GM19463 (cell line): ENCODE measurements around the gene LRRC74B.

Experiments
- ATAC-seq: cut with Tn5 transposase; IDR thresholded peaks from one replicate; pipeline ENCODE4 v1.9.1; 2021; ENCODE audit warnings: mild to moderate bottlenecking, moderate library complexity; ENCODE audit not compliant: unreplicated experiment

The LRRC74B gene

GRCh38 chr22:21013657-21014201 lies 32.0 kb upstream of the LRRC74B start:
- no peak for ATAC-seq

- peak; percentile 93 for ATAC-seq
Measured at GRCh38 chr22:21014202-21014725, 31.5 kb upstream of the LRRC74B start.

GRCh38 chr22:21014726-21015465 lies 30.9 kb upstream of the LRRC74B start, which contains the start of gene P2RX6:
TSS of gene P2RX6 (plus strand) at chr22:21015165. CDS start at chr22:21015175, 10 bp downstream.
- ATAC-seq, result no peak

GRCh38 chr22:21015466-21016006 lies 30.2 kb upstream of the LRRC74B start:
- no peak for ATAC-seq

GRCh38 chr22:21016644-21017420 lies 28.9 kb upstream of the LRRC74B start:
- ATAC-seq, result no peak

- ATAC-seq, result no peak
Measured at GRCh38 chr22:21018314-21018713, 27.4 kb upstream of the LRRC74B start.

- ATAC-seq, result no peak
Measured at GRCh38 chr22:21020802-21021429, 24.8 kb upstream of the LRRC74B start.

GRCh38 chr22:21022507-21022906 lies 23.2 kb upstream of the LRRC74B start:
- no peak for ATAC-seq

GRCh38 chr22:21022955-21023614 lies 22.7 kb upstream of the LRRC74B start:
- no peak for ATAC-seq

- no peak for ATAC-seq
Measured at GRCh38 chr22:21025266-21025665, 20.5 kb upstream of the LRRC74B start.

- ATAC-seq, result no peak
Measured at GRCh38 chr22:21025763-21026755, 19.7 kb upstream of the LRRC74B start.

- ATAC-seq, result no peak
Measured at GRCh38 chr22:21026783-21027692, 18.7 kb upstream of the LRRC74B start.

GRCh38 chr22:21028277-21029251 lies 17.2 kb upstream of the LRRC74B start:
- ATAC-seq, result no peak

- no peak for ATAC-seq
Measured at GRCh38 chr22:21029486-21030025, 16.2 kb upstream of the LRRC74B start.

GRCh38 chr22:21030032-21030431 lies 15.7 kb upstream of the LRRC74B start:
- no peak for ATAC-seq
